HEK293 (cell line): ENCODE data around the gene ASMTL.
"Not testable (repeated sequence)": the region's sequence is repeated elsewhere in the genome, so short reads cannot be mapped to it uniquely, and the experiment has no call there.

Source experiments
- CTCF ChIA-PET: fragments of 350-600 bp; formaldehyde crosslinking; extraction: SDS; loops from one replicate; lab custom pipeline; 2021; ENCODE audit warnings: antibody characterized with exemption; lab: Yijun Ruan, JAX
- POLR2A ChIA-PET: fragments of 300-600 bp; formaldehyde crosslinking; extraction: SDS; loops from one replicate; lab custom pipeline; 2020; ENCODE audit warnings: antibody characterized with exemption, inconsistent platforms; lab: Yijun Ruan, JAX
- H3K27ac ChIP-seq: fragments of 200-500 bp; sonication (Bioruptor generic); 2 replicates; pipeline ENCODE4 v1.5.1; 2014; ENCODE audit warnings: low read depth, low read length, control low read depth, inconsistent platforms; ENCODE audit errors: extremely low read depth
- H3K36me3 ChIP-seq, 2 experiments: fragments of 200-500 bp in 1 of 2; sonication (Bioruptor generic) in 1 of 2; 1 replicate in 1 of 2; 2 replicates in 1 of 2; pipeline ENCODE4 v1.5.1; 2014 to 2017; ENCODE audit warnings: inconsistent platforms in 2 of 2, low read length in 2 of 2; ENCODE audit not compliant: control insufficient read depth in 2 of 2, insufficient read depth in 1 of 2
- H3K4me1 ChIP-seq: fragments of 200-500 bp; sonication (Bioruptor generic); 2 replicates; pipeline ENCODE4 v1.5.1; 2014; ENCODE audit warnings: mild to moderate bottlenecking, low read length, inconsistent platforms; ENCODE audit not compliant: control insufficient read depth, insufficient read depth
- H3K4me3 ChIP-seq: 2 replicates; pipeline ENCODE4 v1.5.1; 2011; ENCODE audit warnings: low read depth, mild to moderate bottlenecking, control low read depth, low read length, moderate library complexity
- H3K9me3 ChIP-seq: fragments of 200-500 bp; sonication (Bioruptor generic); 2 replicates; pipeline ENCODE4 v1.5.1; 2014; ENCODE audit warnings: low read depth, low read length, inconsistent platforms; ENCODE audit not compliant: control insufficient read depth, insufficient read depth
- GLI4 ChIP-seq: fragments of 450-650 bp; formaldehyde crosslinking; IDR thresholded peaks from 2 replicates; pipeline ENCODE4 v1.5.1; 2016; ENCODE audit warnings: missing biosample characterization, missing genetic modification characterization
- HOXA7 ChIP-seq: sonication (generic); formaldehyde crosslinking; IDR thresholded peaks from 2 replicates; pipeline ENCODE4 v1.8.1; 2022; ENCODE audit warnings: missing genetic modification reagents, borderline replicate concordance
- KLF10 ChIP-seq: fragments of 450-650 bp; IDR thresholded peaks from 2 replicates; pipeline ENCODE4 v1.5.1; 2018; ENCODE audit warnings: missing biosample characterization, mild to moderate bottlenecking, missing genetic modification characterization
- KLF7 ChIP-seq: fragments of 450-650 bp; formaldehyde crosslinking; IDR thresholded peaks from 2 replicates; pipeline ENCODE4 v1.5.1; 2016; ENCODE audit warnings: missing biosample characterization, missing genetic modification characterization, borderline replicate concordance
- KLF9 ChIP-seq: fragments of 450-650 bp; formaldehyde crosslinking; IDR thresholded peaks from 2 replicates; pipeline ENCODE4 v1.5.1; 2016; ENCODE audit warnings: missing biosample characterization, missing genetic modification characterization, low read depth
- YY2 ChIP-seq: fragments of 450-650 bp; formaldehyde crosslinking; IDR thresholded peaks from 2 replicates; pipeline ENCODE4 v1.5.1; 2016; ENCODE audit warnings: missing biosample characterization, missing genetic modification characterization
- ZNF140 ChIP-seq: fragments of 450-650 bp; formaldehyde crosslinking; IDR thresholded peaks from 2 replicates; pipeline ENCODE4 v1.5.1; 2016; ENCODE audit warnings: missing biosample characterization, missing genetic modification characterization
- ZNF223 ChIP-seq: fragments of 450-650 bp; formaldehyde crosslinking; IDR thresholded peaks from 2 replicates; pipeline ENCODE4 v1.5.1; 2016; ENCODE audit warnings: missing biosample characterization, missing genetic modification characterization
- ZNF239 ChIP-seq: fragments of 450-650 bp; formaldehyde crosslinking; IDR thresholded peaks from 2 replicates; pipeline ENCODE4 v1.5.1; 2016; ENCODE audit warnings: missing biosample characterization, missing genetic modification characterization
- ZNF302 ChIP-seq: fragments of 450-650 bp; formaldehyde crosslinking; IDR thresholded peaks from 2 replicates; pipeline ENCODE4 v1.5.1; 2016; ENCODE audit warnings: missing biosample characterization, missing genetic modification characterization, low read depth
- ZNF311 ChIP-seq: fragments of 450-650 bp; formaldehyde crosslinking; IDR thresholded peaks from 2 replicates; pipeline ENCODE4 v1.5.1; 2017; ENCODE audit warnings: missing biosample characterization, missing genetic modification characterization, borderline replicate concordance
- ZNF394 ChIP-seq: fragments of 450-650 bp; formaldehyde crosslinking; IDR thresholded peaks from 2 replicates; pipeline ENCODE4 v1.5.1; 2016; ENCODE audit warnings: missing biosample characterization, missing genetic modification characterization, mild to moderate bottlenecking, moderate library complexity, borderline replicate concordance
- ZNF423 ChIP-seq: fragments of 450-650 bp; formaldehyde crosslinking; IDR thresholded peaks from 2 replicates; pipeline ENCODE4 v1.5.1; 2016; ENCODE audit warnings: missing biosample characterization, missing genetic modification characterization
- ZNF510 ChIP-seq: fragments of 450-650 bp; formaldehyde crosslinking; IDR thresholded peaks from 2 replicates; pipeline ENCODE4 v1.5.1; 2018; ENCODE audit warnings: mild to moderate bottlenecking, missing genetic modification characterization, missing biosample characterization; ENCODE audit not compliant: insufficient replicate concordance
- ZNF549 ChIP-seq: fragments of 450-650 bp; IDR thresholded peaks from 2 replicates; pipeline ENCODE4 v1.5.1; 2018; ENCODE audit warnings: missing biosample characterization, missing genetic modification characterization, mild to moderate bottlenecking, inconsistent platforms, moderate library complexity
- ZNF670 ChIP-seq: fragments of 450-650 bp; formaldehyde crosslinking; IDR thresholded peaks from 2 replicates; pipeline ENCODE4 v1.5.1; 2016; ENCODE audit warnings: missing biosample characterization, missing genetic modification characterization, low read depth
- ZNF785 ChIP-seq: fragments of 450-650 bp; formaldehyde crosslinking; IDR thresholded peaks from 2 replicates; pipeline ENCODE4 v1.5.1; 2016; ENCODE audit warnings: missing biosample characterization, missing genetic modification characterization
- ZSCAN4 ChIP-seq: fragments of 450-650 bp; formaldehyde crosslinking; IDR thresholded peaks from 2 replicates; pipeline ENCODE4 v1.5.1; 2017; ENCODE audit warnings: missing biosample characterization, missing genetic modification characterization
- TF ChIP-seq, protein P1 (sequence below): fragments of 450-650 bp; formaldehyde crosslinking; IDR thresholded peaks from 2 replicates; pipeline ENCODE4 v1.5.1; 2016; ENCODE audit warnings: missing biosample characterization, missing genetic modification characterization
- TF ChIP-seq, protein P2 (sequence below): fragments of 450-650 bp; formaldehyde crosslinking; IDR thresholded peaks from 2 replicates; pipeline ENCODE4 v1.5.1; 2016; ENCODE audit warnings: missing biosample characterization, missing genetic modification characterization

The ASMTL gene

DNA sequence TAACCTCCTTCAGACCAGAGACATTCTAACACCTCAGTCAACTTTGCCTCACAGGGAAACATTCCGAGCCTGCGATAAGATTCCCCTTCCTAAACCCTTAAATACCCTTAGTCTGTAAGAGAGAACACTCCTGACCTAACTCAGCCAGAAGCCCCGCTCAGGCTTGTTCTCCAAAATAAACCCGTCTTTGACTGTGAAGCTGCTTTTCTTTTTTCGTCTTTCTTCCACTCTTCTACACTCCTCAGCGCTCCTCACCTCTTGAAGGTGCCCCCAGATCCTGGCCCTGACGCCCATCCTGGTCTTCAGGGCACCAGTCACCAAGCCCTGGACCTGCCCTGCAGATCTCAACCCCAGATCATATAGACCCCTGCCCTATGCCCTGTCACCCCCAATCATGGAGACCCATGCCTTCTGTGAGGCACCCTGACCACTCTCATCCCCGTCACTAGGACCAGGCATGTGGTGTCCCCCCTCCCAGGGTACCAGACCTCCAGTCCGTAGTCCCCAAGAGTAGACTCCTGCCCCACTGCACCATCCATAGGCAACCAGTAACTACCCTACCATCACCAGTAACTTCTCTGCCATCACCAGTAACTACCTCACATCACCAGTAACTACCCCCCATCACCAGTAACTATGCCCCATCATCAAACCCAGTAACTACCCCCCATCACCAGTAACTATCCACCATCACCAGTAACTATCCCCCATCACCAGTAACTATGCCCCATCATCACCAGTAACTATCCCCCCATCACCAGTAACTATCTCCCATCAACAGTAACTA is 3.5 kb downstream of the ASMTL start:
- POLR2A ChIA-PET, result no interaction called here
- Histone ChIP-seq H3K4me3 (no peak overlapping the region), H3K36me3 (peaks cover 0 to 14% of the 10 kb centered on the region in 2 experiments; a peak in 1 of 3 replicates), H3K4me1 (no peaks in the 10 kb centered on the region)
- TF ChIP-seq ZNF670, result no peak
- no peak for TF ChIP-seq ZNF394 (tag by site-specific recombination)
- no peak for TF ChIP-seq KLF7 (tag by site-specific recombination)
- no peak for TF ChIP-seq ZNF223 (tag by site-specific recombination)
- no peak for TF ChIP-seq ZNF140 (tag by site-specific recombination)
- TF ChIP-seq ZNF302 (tag by site-specific recombination), result no peak
- TF ChIP-seq, protein P1, sequence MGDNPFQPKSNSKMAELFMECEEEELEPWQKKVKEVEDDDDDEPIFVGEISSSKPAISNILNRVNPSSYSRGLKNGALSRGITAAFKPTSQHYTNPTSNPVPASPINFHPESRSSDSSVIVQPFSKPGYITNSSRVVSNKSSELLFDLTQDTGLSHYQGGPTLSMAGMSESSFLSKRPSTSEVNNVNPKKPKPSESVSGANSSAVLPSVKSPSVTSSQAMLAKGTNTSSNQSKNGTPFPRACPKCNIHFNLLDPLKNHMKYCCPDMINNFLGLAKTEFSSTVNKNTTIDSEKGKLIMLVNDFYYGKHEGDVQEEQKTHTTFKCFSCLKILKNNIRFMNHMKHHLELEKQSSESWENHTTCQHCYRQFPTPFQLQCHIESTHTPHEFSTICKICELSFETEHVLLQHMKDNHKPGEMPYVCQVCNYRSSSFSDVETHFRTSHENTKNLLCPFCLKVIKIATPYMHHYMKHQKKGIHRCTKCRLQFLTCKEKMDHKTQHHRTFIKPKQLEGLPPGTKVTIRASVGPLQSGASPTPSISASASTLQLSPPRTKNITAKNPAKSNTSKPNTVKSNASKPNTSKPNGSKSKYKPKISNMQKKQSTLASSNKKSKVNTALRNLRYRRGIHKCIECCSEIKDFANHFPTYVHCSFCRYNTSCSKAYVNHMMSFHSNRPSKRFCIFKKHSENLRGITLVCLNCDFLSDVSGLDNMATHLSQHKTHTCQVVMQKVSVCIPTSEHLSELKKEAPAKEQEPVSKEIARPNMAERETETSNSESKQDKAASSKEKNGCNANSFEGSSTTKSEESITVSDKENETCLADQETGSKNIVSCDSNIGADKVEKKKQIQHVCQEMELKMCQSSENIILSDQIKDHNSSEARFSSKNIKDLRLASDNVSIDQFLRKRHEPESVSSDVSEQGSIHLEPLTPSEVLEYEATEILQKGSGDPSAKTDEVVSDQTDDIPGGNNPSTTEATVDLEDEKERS (tag by site-specific recombination), result no peak
- TF ChIP-seq KLF9, result no peak
- no peak for TF ChIP-seq HOXA7 (CRISPR knock-in tag)
- no peak for TF ChIP-seq ZNF239 (tag by site-specific recombination)
- no peak for TF ChIP-seq ZNF785 (tag by site-specific recombination)
- TF ChIP-seq KLF10 (tag by site-specific recombination), result no peak
- no peak for TF ChIP-seq ZNF311
- no peak for TF ChIP-seq ZNF423 (tag by site-specific recombination)
- no peak for TF ChIP-seq GLI4
- no peak for TF ChIP-seq ZNF510 (tag by site-specific recombination)
- no peak for TF ChIP-seq ZNF549 (tag by site-specific recombination)
- TF ChIP-seq, protein P2, sequence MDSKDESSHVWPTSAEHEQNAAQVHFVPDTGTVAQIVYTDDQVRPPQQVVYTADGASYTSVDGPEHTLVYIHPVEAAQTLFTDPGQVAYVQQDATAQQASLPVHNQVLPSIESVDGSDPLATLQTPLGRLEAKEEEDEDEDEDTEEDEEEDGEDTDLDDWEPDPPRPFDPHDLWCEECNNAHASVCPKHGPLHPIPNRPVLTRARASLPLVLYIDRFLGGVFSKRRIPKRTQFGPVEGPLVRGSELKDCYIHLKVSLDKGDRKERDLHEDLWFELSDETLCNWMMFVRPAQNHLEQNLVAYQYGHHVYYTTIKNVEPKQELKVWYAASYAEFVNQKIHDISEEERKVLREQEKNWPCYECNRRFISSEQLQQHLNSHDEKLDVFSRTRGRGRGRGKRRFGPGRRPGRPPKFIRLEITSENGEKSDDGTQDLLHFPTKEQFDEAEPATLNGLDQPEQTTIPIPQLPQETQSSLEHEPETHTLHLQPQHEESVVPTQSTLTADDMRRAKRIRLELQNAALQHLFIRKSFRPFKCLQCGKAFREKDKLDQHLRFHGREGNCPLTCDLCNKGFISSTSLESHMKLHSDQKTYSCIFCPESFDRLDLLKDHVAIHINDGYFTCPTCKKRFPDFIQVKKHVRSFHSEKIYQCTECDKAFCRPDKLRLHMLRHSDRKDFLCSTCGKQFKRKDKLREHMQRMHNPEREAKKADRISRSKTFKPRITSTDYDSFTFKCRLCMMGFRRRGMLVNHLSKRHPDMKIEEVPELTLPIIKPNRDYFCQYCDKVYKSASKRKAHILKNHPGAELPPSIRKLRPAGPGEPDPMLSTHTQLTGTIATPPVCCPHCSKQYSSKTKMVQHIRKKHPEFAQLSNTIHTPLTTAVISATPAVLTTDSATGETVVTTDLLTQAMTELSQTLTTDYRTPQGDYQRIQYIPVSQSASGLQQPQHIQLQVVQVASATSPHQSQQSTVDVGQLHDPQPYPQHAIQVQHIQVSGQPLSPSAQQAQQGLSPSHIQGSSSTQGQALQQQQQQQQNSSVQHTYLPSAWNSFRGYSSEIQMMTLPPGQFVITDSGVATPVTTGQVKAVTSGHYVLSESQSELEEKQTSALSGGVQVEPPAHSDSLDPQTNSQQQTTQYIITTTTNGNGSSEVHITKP, result no peak
- TF ChIP-seq, all 188 proteins: peak for 0
- Histone ChIP-seq H3K9me3 (no peaks in the 10 kb centered on the region), H3K27ac (no peak overlapping the region)
- CTCF ChIA-PET, result no interaction called here

DNA sequence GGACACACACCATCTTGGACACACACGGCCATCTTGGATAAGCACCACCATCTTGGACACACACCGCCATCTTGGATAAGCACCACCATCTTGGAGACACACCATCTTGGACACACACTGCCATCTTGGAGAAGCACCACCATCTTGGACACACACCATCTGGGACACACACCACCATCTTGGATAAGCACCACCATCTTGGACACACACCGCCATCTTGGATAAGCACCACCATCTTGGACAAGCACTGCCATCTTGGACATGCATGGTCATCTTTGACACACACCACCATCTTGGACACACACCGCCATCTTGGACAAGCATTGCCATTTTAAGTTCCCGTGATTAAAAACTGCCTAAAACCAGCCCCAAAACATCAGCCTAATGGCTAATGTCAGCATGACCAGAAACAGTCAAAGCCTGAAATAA is 4.1 kb downstream of the ASMTL start:
- peaks cover 0 to 15% of the 10 kb centered on the region in 2 experiments; a peak in 1 of 3 replicates for H3K36me3 ChIP-seq
- POLR2A ChIA-PET, H3K27ac ChIP-seq, H3K4me1 ChIP-seq, H3K9me3 ChIP-seq, H3K4me3 ChIP-seq, CTCF ChIA-PET: not testable (repeated sequence)
- peak; percentile 10; the same call in 1 of the 2 replicates for TF ChIP-seq ZSCAN4 (tag by site-specific recombination)
- TF ChIP-seq YY2 (tag by site-specific recombination), result 0 out of 2 replicates have a peak, but pooled peaks have one; percentile 12
